ENCODE results near the gene GPRIN3. TPM values are rescaled to one million over a fixed set of nuclear protein-coding genes. Genes with fewer than 3 reads are reported as not detected.

Gene GPRIN3
- total RNA-seq, 1 donor from 2014 or later = 2.1 TPM

DNA sequence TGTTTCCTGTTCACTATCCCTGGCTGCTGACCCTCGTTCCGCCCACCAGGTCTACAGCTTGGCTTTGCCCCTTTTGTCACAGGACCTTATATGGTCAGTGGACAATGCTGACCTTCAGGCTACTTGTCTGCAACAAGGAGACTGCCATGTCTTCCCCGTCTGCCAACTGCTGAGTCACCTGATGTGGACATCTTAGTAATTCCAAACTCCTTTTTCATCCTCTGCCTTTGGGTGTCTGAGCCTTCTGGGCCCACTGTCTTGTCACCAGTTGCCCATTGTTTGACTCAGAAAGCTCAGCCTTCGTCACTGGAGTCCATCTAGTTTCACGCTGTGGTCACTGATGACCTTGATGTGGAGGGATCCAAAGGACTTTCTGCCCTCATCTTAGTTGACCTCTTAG lies 30.2 kb downstream of the GPRIN3 start:
- H3K9me3 ChIP-seq = no peaks in the 10 kb centered on the region
- intact Hi-C loops (cut with DNase I) = no loop called here
- no peak overlapping the region for H3K4me3 ChIP-seq
- no peak for DNase-seq (ENCODE audit: low spot score in 2 of 2)
- H3K27me3 ChIP-seq = no peaks in the 10 kb centered on the region
- H3K36me3 ChIP-seq = no peaks in the 10 kb centered on the region
- no peaks in the 10 kb centered on the region for H3K4me1 ChIP-seq
- TF ChIP-seq CTCF (IDR thresholded peaks at IDR 0.05) = no peak
- no peak overlapping the region for H3K27ac ChIP-seq

DNA sequence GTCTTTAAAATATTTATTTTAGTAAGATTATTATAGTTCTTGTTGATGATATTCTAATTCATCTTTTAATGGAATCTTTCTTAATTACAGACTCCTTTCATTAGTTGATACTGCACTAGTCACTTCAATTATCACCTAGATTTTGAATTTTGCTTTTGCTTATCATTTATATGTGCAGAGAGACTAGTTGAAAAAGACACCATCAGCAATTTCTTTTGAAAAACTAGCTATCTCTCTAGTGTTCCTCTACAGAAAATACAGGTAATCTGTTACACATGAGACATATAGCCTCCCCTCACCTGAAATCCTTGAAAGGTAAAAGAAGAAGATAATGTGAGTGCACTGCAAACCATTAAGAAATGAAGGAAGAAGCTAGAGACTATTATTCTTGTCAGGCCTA lies 31.3 kb downstream of the GPRIN3 start:
- DNase-seq (ENCODE audit: low spot score in 2 of 2) = no peak
- Histone ChIP-seq H3K27ac (no peak overlapping the region), H3K9me3 (no peaks in the 10 kb centered on the region), H3K4me3 (no peak overlapping the region), H3K36me3 (no peaks in the 10 kb centered on the region), H3K4me1 (no peaks in the 10 kb centered on the region), H3K27me3 (no peaks in the 10 kb centered on the region)
- intact Hi-C loops (cut with DNase I) = no loop called here
- TF ChIP-seq CTCF (IDR thresholded peaks at IDR 0.05) = no peak

DNA sequence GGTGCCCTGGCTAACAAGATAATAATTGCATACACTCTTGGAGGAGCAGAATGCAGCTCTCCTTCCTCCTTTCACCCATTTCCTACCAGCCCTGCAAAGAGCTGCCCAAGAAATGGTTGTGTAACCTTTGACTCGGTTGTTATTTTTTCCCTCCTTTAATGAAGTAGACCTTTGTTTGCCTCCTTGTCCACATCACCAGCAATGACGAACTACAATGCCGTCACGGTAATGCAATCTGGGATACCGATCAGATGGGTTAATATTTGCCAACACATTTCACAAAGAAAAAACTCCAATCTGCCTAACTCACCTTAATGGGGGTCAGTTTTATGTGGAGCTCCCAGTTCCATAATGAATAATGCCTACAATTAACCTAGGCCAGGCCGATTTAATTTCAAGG lies 32.0 kb downstream of the GPRIN3 start:
- Histone ChIP-seq H3K27me3 (no peaks in the 10 kb centered on the region), H3K4me1 (no peaks in the 10 kb centered on the region), H3K27ac (no peak overlapping the region), H3K9me3 (no peaks in the 10 kb centered on the region), H3K4me3 (no peak overlapping the region), H3K36me3 (no peaks in the 10 kb centered on the region)
- no peak for TF ChIP-seq CTCF (IDR thresholded peaks at IDR 0.05)
- no peak for DNase-seq (ENCODE audit: low spot score in 2 of 2)
- intact Hi-C loops (cut with DNase I) = no loop called here

DNA sequence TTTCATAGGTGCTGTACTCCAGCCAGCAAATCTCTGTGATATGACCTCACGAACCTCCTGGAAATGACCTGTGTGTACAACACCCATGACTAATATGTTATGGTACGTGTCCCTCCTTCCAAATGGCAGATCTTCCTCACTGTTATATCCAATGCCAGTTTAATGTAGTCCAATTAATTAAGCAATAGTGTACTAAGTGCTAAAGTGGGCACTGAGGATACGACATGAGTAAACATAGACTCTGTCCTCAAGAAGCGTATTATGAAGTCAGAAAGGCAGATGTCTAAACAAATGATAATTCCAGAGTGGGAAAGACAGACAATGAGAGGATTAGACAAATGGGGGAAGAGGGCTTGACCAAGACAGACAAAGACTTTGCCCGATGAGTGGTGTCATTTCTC lies 33.9 kb downstream of the GPRIN3 start:
- no peak for DNase-seq (ENCODE audit: low spot score in 2 of 2)
- no peak overlapping the region for H3K27ac ChIP-seq
- H3K4me1 ChIP-seq = no peaks in the 10 kb centered on the region
- no peak overlapping the region for H3K4me3 ChIP-seq
- H3K9me3 ChIP-seq = no peaks in the 10 kb centered on the region
- no peaks in the 10 kb centered on the region for H3K27me3 ChIP-seq
- H3K36me3 ChIP-seq = no peaks in the 10 kb centered on the region
- intact Hi-C loops (cut with DNase I) = no loop called here
- no peak for TF ChIP-seq CTCF (IDR thresholded peaks at IDR 0.05)

GRCh38 chr4:89270792-89271191 lies 36.8 kb downstream of the GPRIN3 start:
- H3K4me3 ChIP-seq = no peak overlapping the region
- intact Hi-C loops (cut with DNase I) = no loop called here
- no peak overlapping the region for H3K27ac ChIP-seq
- no peaks in the 10 kb centered on the region for H3K9me3 ChIP-seq
- no peak for TF ChIP-seq CTCF (IDR thresholded peaks at IDR 0.05)
- no peaks in the 10 kb centered on the region for H3K36me3 ChIP-seq
- H3K4me1 ChIP-seq = no peaks in the 10 kb centered on the region
- no peaks in the 10 kb centered on the region for H3K27me3 ChIP-seq
- DNase-seq (ENCODE audit: low spot score in 2 of 2) = no peak

GRCh38 chr4:89269121-89269666 lies 38.4 kb downstream of the GPRIN3 start:
- H3K4me1 ChIP-seq = no peaks in the 10 kb centered on the region
- no peak for TF ChIP-seq CTCF (IDR thresholded peaks at IDR 0.05)
- intact Hi-C loops (cut with DNase I) = no loop called here
- H3K27me3 ChIP-seq = no peaks in the 10 kb centered on the region
- H3K27ac ChIP-seq = no peak overlapping the region
- no peak overlapping the region for H3K4me3 ChIP-seq
- H3K36me3 ChIP-seq = no peaks in the 10 kb centered on the region
- H3K9me3 ChIP-seq = no peaks in the 10 kb centered on the region
- DNase-seq (ENCODE audit: low spot score in 2 of 2) = no peak

All from ascending aorta (tissue), 2 donors.